Gastroesophageal sphincter (tissue), 3 donors: Measurements from ENCODE around the gene SLC66A1.

Source experiments
- EP300 ChIP-seq: sonication (generic); formaldehyde crosslinking; IDR thresholded peaks from one replicate; pipeline ENCODE4 v1.6.1; 2017; ENCODE audit warnings: antibody characterized with exemption, mild to moderate bottlenecking
- TF ChIP-seq, protein P1 (sequence below), 4 experiments: fragments of 200-600 bp in 2 of 4; fragments of 450-650 bp in 2 of 4; sonication (generic) in 1 of 4; IDR thresholded peaks; one replicate each; pipeline ENCODE4 v1.5.1; 2017 to 2019; ENCODE audit warnings: antibody characterized with exemption in 4 of 4, mild to moderate bottlenecking in 2 of 4, moderate library complexity in 2 of 4

- TF ChIP-seq EP300, result no peak
- TF ChIP-seq, protein P1, sequence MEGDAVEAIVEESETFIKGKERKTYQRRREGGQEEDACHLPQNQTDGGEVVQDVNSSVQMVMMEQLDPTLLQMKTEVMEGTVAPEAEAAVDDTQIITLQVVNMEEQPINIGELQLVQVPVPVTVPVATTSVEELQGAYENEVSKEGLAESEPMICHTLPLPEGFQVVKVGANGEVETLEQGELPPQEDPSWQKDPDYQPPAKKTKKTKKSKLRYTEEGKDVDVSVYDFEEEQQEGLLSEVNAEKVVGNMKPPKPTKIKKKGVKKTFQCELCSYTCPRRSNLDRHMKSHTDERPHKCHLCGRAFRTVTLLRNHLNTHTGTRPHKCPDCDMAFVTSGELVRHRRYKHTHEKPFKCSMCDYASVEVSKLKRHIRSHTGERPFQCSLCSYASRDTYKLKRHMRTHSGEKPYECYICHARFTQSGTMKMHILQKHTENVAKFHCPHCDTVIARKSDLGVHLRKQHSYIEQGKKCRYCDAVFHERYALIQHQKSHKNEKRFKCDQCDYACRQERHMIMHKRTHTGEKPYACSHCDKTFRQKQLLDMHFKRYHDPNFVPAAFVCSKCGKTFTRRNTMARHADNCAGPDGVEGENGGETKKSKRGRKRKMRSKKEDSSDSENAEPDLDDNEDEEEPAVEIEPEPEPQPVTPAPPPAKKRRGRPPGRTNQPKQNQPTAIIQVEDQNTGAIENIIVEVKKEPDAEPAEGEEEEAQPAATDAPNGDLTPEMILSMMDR (IDR thresholded peaks at IDR 0.05), result no peak
These were observed 21.6 kb downstream of the SLC66A1 start for GRCh38 chr1:19333587-19334354.
